HepG2 (cell line): Measurements from ENCODE around the gene GSDMA. TPM values are rescaled to one million over a fixed set of nuclear protein-coding genes. Genes with fewer than 3 reads are reported as not detected.

Source experiments
- ATAC-seq: fragments of 200-7000 bp; cut with Tn5 transposase; 3 replicates; pipeline ENCODE4 v1.9.1; 2020; ENCODE audit warnings: mild to moderate bottlenecking, moderate library complexity
- BruUV-seq: library from RNA; stranded (reverse); fragments of 400-500 nt; replicated peaks from 2 replicates; lab custom pipeline; 2021; lab: Mats Ljungman, UMichigan
- CTCF ChIA-PET: fragments of 300-600 bp; formaldehyde crosslinking; extraction: SDS; loops from one replicate; lab custom pipeline; 2021; ENCODE audit warnings: low total read pairs, inconsistent platforms, low intra/inter-chr PET ratio; lab: Yijun Ruan, JAX
- POLR2A ChIA-PET: fragments of 350-600 bp; sonication (Branson Sonifier 250); formaldehyde crosslinking; loops from one replicate; lab custom pipeline; 2020; ENCODE audit warnings: antibody characterized with exemption, inconsistent platforms; lab: Yijun Ruan, JAX
- DNase-seq: peaks from one replicate; pipeline ENCODE4 v3.0.0-alpha.2; 2015; ENCODE audit warnings: low spot score
- FAIRE-seq: peaks from 3 replicates; lab custom pipeline; 2011; peaks lifted over from hg19 to GRCh38; lab: Jason Lieb, UNC
- H2AFZ ChIP-seq: one replicate; pipeline ENCODE4 v1.6.1; 2011; ENCODE audit warnings: low read length, inconsistent platforms
- H3K27ac ChIP-seq: fragments of 300-600 bp; 3 replicates; pipeline ENCODE4 v1.8.0; 2011; ENCODE audit warnings: mixed run types, mild to moderate bottlenecking, mixed read lengths, low read length, inconsistent platforms; ENCODE audit not compliant: insufficient read depth; ENCODE audit errors: extremely low read length
- H3K27me3 ChIP-seq, 2 experiments: fragments of 200-600 bp in 1 of 2; 2 replicates in 1 of 2; 3 replicates in 1 of 2; pipeline versions ENCODE4 v1.6.0 to v1.8.0; 2011; ENCODE audit warnings: low read length in 2 of 2, mild to moderate bottlenecking in 2 of 2, moderate library complexity in 2 of 2, inconsistent platforms in 1 of 2; ENCODE audit not compliant: insufficient read depth in 2 of 2, control insufficient read depth in 1 of 2
- H3K36me3 ChIP-seq, 2 experiments: fragments of 200-600 bp in 1 of 2; replicated peaks in 1 of 2; 2 replicates in 1 of 2; 3 replicates in 1 of 2; pipeline versions ENCODE4 v1.5.1 to v1.8.0; 2011; ENCODE audit warnings: low read length in 2 of 2, inconsistent platforms in 1 of 2; ENCODE audit not compliant: insufficient read depth in 2 of 2, control insufficient read depth in 1 of 2
- H3K4me1 ChIP-seq: 2 replicates; pipeline ENCODE4 v1.5.1; 2012; ENCODE audit warnings: low read length, inconsistent platforms; ENCODE audit not compliant: insufficient read depth
- H3K4me2 ChIP-seq: 2 replicates; pipeline ENCODE4 v1.6.0; 2011; ENCODE audit warnings: low read depth, low read length, inconsistent platforms
- H3K4me3 ChIP-seq, 3 experiments: fragments of 200-600 bp in 1 of 3; sonication (generic), shearing (Covaris generic) in 1 of 3; replicated peaks in 1 of 3; 2 replicates each; pipeline ENCODE4 v1.5.1; 2011 to 2016; ENCODE audit warnings: low read length in 3 of 3, inconsistent platforms in 2 of 3, low read depth in 2 of 3, mild to moderate bottlenecking in 2 of 3, control low read depth in 1 of 3, mixed read lengths in 1 of 3; ENCODE audit not compliant: insufficient read depth in 1 of 3
- H3K79me2 ChIP-seq: one replicate; pipeline ENCODE4 v1.6.1; 2011; ENCODE audit warnings: low read length, inconsistent platforms; ENCODE audit not compliant: insufficient read depth
- H3K9ac ChIP-seq: 2 replicates; pipeline ENCODE4 v1.6.0; 2011; ENCODE audit warnings: mild to moderate bottlenecking, low read depth, low read length, inconsistent platforms; ENCODE audit not compliant: insufficient read depth
- H3K9me3 ChIP-seq: 2 replicates; pipeline ENCODE4 v1.5.1; 2012; ENCODE audit warnings: mild to moderate bottlenecking, low read length
- H4K20me1 ChIP-seq: 2 replicates; pipeline ENCODE4 v1.6.0; 2011; ENCODE audit warnings: inconsistent platforms, mild to moderate bottlenecking, low read length, moderate library complexity; ENCODE audit not compliant: insufficient read depth
- GTF2F1 ChIP-seq: fragments of 150-350 bp; IDR thresholded peaks from 2 replicates; pipeline ENCODE4 v1.6.1; 2014; ENCODE audit warnings: low read length
- LBX2 ChIP-seq: sonication (generic); formaldehyde crosslinking; IDR thresholded peaks from 2 replicates; pipeline ENCODE4 v1.5.0; 2020; ENCODE audit warnings: missing genetic modification reagents, mild to moderate bottlenecking, borderline replicate concordance
- MAZ ChIP-seq, 2 experiments: sonication (generic) in 1 of 2; formaldehyde crosslinking in 1 of 2; IDR thresholded peaks; 2 replicates each; pipeline versions ENCODE4 v1.5.0 to v1.6.1; 2012 to 2020; ENCODE audit warnings: low read depth in 2 of 2, mild to moderate bottlenecking in 2 of 2, borderline replicate concordance in 1 of 2, improper control_type of control experiment in 1 of 2, low read length in 1 of 2, missing genetic modification reagents in 1 of 2, moderate library complexity in 1 of 2
- NR2F1 ChIP-seq, 2 experiments: fragments of 450-650 bp in 1 of 2; formaldehyde crosslinking in 1 of 2; IDR thresholded peaks; 2 replicates each; pipeline versions ENCODE4 v1.5.0 to v1.6.1; 2016 to 2020; ENCODE audit warnings: mild to moderate bottlenecking in 1 of 2, missing compliant biosample characterization in 1 of 2, missing genetic modification reagents in 1 of 2, moderate library complexity in 1 of 2
- PHB2 ChIP-seq: fragments of 450-650 bp; IDR thresholded peaks from 2 replicates; pipeline ENCODE4 v1.6.1; 2018; ENCODE audit not compliant: partially characterized antibody
- PITX1 ChIP-seq: sonication (generic); formaldehyde crosslinking; IDR thresholded peaks from 2 replicates; pipeline ENCODE4 v1.5.1; 2020; ENCODE audit warnings: mild to moderate bottlenecking, missing genetic modification reagents
- RCOR2 ChIP-seq: IDR thresholded peaks from 2 replicates; pipeline ENCODE4 v1.6.1; 2016; ENCODE audit warnings: missing biosample characterization, missing genetic modification reagents
- SMAD9 ChIP-seq: sonication (generic); formaldehyde crosslinking; IDR thresholded peaks from 2 replicates; pipeline ENCODE4 v1.5.1; 2020; ENCODE audit warnings: mild to moderate bottlenecking, missing genetic modification reagents
- TOPORS ChIP-seq: sonication (generic); formaldehyde crosslinking; IDR thresholded peaks from 2 replicates; pipeline ENCODE4 v1.8.0; 2023; ENCODE audit warnings: mild to moderate bottlenecking, missing genetic modification reagents
- ZNF274 ChIP-seq: sonication (generic); formaldehyde crosslinking; IDR thresholded peaks from 2 replicates; pipeline ENCODE4 v1.5.1; 2020; ENCODE audit warnings: mild to moderate bottlenecking, missing genetic modification reagents
- WGBS: methylation state at CpG from one replicate; pipeline ENCODE4 v1.1.6; 2017; ENCODE audit warnings: low lambda C conversion rate; 5-methylcytosine and 5-hydroxymethylcytosine counted together
- in situ Hi-C: cut with HindIII; loops from 2 replicates; pipeline ENCODE4 v1.10.0; 2017; ENCODE audit warnings: low pct_unique_long_range_greater_than_20kb; ENCODE audit not compliant: extremely low pct_ligation_motif_present
- intact Hi-C: fragments of 100-400 bp; cut with micrococcal nuclease; formaldehyde crosslinking; loops from one replicate; pipeline ENCODE4 v1.10.0; 2022; ENCODE audit not compliant: unreplicated experiment
- polyA plus RNA-seq, 8 experiments: library from polyadenylated mRNA; depleted of rRNA in 3 of 8; stranded (reverse) in 7 of 8; unstranded in 1 of 8; fragments of >200 nt; fragmentation: Illumina TruSeq in 4 of 8; extraction: Trizol in 4 of 8; gene quantifications; 2 replicates each; pipeline versions ENCODE4 v1.2.1 to v1.2.3, GENCODE V29; 2011 to 2016; ENCODE audit warnings: low read depth in 4 of 8, missing spikeins in 1 of 8, mixed read lengths in 1 of 8; ENCODE audit not compliant: insufficient read depth in 1 of 8
- total RNA-seq, 5 experiments: library from RNA; depleted of rRNA; stranded (reverse); fragments of >200 nt; fragmentation: Illumina TruSeq; extraction: Trizol; gene quantifications; 2 replicates each; pipeline ENCODE4 v1.2.3, GENCODE V29; 2016; ENCODE audit warnings: low read depth in 1 of 5
- TF ChIP-seq, protein P1 (sequence below): IDR thresholded peaks from 2 replicates; pipeline ENCODE4 v1.6.1; 2012; ENCODE audit warnings: inconsistent platforms

Gene GSDMA
- total and polyA plus RNA-seq, 2 of the 13 experiments (the other 11 are each of a cell fraction or from before 2014, with no cell fraction given), result not detected

- TF ChIP-seq PITX1, result no peak
- TF ChIP-seq ZNF274 (CRISPR knock-in tag), result no peak
- no peak for TF ChIP-seq SMAD9 (CRISPR knock-in tag)
- no peak for TF ChIP-seq RCOR2 (CRISPR knock-in tag)
Observed at GRCh38 chr17:39966771-39967170, 4.0 kb downstream of the GSDMA start (continued).

GRCh38 chr17:39968761-39969160, 6.0 kb downstream of the GSDMA start:
- no peak for ATAC-seq
- Histone ChIP-seq H2AFZ (no peak overlapping the region), H3K27ac (no peak overlapping the region), H3K4me1 (no peaks in the 10 kb centered on the region), H3K9me3 (no peaks in the 10 kb centered on the region), H3K27me3 (peaks cover 6 to 62% of the 10 kb centered on the region in 2 experiments; a peak in 3 of 5 replicates), H3K36me3 (no peaks in the 10 kb centered on the region), H3K4me2 (no peak overlapping the region), H3K4me3 (no peak overlapping the region), H4K20me1 (no peaks in the 10 kb centered on the region), H3K79me2 (no peaks in the 10 kb centered on the region), H3K9ac (no peak overlapping the region)
- TF ChIP-seq LBX2 (CRISPR knock-in tag), result no peak
- TF ChIP-seq, protein P1, sequence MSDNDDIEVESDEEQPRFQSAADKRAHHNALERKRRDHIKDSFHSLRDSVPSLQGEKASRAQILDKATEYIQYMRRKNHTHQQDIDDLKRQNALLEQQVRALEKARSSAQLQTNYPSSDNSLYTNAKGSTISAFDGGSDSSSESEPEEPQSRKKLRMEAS, result no peak
- TF ChIP-seq PHB2, result no peak
- TF ChIP-seq TOPORS (CRISPR knock-in tag), result no peak
- TF ChIP-seq GTF2F1, result no peak
- TF ChIP-seq NR2F1 (CRISPR knock-in tag; IDR thresholded peaks at IDR 0.05), result no peak
- TF ChIP-seq MAZ (IDR thresholded peaks at IDR 0.05; ENCODE audit: borderline replicate concordance, low read depth, low read length), result no peak
- TF ChIP-seq MAZ (CRISPR knock-in tag; IDR thresholded peaks at IDR 0.05; ENCODE audit: low read depth), result no peak
- in situ Hi-C loops, result no loop called here
- BruUV-seq, result no TSS peak
- intact Hi-C loops, result no loop called here
- 31% methylated on average over 2 of the region's 2 CpGs for WGBS
- ChIA-PET CTCF (no interaction called here), POLR2A (interaction anchor here (1.5 kb wide), 1 partner anchor 12 kb away, joined by 3 read pairs; the partner anchor contains the start of gene PSMD3)
- no peak for DNase-seq
- no peak for FAIRE-seq
